Activated CD4-positive, CD25-positive, alpha-beta regulatory T cell treated with anti-CD3 and anti-CD28 coated beads, Interleukin-2, amount 50 U/mL, for 24 hours (primary cell): Measurements from ENCODE around the gene TMCC1.
"Not testable (repeated sequence)": the region's sequence is repeated elsewhere in the genome, so short reads cannot be mapped to it uniquely, and the experiment has no call there.

Experiments used
- ATAC-seq, 2 donors: fragments of 150-1000 bp; cut with Tn5 transposase; one replicate each; pipeline ENCODE4 v1.10.0; 2021; ENCODE audit warnings: mild to moderate bottlenecking in 1 of 2, moderate library complexity in 1 of 2

TMCC1 gene

DNA sequence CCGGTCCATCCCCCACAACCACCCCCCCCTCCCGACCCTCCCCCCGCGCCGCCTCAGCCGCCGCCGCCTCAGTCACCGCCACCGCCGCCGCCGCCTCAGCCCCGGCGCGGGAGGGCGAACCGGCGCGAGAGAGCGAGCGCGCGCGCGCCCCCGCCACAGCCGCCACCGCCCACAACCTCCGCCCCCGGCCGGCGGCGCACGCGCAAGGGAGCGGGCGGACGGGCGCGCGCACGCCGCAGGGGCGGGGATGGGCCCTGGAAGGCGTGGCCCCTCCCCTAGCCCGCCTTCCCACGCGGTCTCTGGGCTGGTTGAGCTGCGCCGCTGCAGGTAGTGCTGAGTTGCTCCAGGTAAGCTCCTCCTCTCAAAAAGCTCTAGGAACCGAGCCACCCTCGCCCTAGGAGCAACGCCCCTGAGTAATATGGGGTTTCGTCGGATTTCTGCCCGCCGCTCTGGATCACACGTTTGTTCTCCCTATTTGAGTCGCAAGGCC lies at the start of gene TMCC1:
Gene TMCC1, minus strand, starts transcription at position 131 of the 490 bp plus-strand sequence.
- ATAC-seq, result peak; percentile 92

DNA sequence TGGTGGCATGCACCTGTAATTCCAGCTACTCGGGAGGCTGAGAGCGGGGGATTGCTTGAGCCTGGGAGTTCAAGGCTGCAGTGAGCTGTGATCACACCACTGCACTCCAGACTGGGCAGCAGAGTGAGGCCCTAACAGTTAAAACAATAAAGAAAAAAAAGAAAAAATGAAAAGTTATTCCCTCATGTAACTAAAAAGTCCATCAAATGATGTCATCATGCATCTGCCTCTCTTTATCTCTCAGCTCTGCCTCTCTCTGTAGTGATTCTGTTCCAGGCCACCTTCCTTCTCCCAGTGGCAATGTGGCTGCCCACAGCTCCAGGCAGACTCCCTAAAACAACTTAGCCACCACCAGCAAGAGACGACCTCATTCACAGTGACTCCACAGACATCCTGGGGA lies 49.5 kb upstream of the TMCC1 start:
- ATAC-seq, result no peak

DNA sequence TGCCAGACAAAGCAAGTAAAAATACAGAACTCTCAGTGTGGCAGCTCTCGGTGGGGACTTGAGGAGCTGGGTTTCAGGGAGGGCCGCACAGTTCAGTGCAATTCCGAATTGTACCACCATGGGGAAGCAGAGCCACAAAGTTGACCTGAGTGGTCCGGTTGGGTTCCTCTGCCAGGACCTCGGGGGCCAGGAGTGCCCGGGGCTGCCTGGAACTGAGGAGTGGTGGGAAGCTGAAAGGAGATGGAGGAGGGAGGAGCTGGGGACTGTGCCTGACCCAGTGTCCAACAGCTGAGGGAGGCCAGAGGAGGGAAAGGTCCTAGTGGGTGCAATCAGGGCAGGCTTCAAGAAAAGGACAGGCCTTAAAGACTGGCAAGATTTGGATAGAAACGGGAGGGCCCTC lies 48.8 kb upstream of the TMCC1 start:
- ATAC-seq, result peak in 1 of 2 donors; percentile 28

- peak; percentile 55 to 56 for ATAC-seq
These were observed 46.6 kb upstream of the TMCC1 start for GRCh38 chr3:129940086-129940485.

DNA sequence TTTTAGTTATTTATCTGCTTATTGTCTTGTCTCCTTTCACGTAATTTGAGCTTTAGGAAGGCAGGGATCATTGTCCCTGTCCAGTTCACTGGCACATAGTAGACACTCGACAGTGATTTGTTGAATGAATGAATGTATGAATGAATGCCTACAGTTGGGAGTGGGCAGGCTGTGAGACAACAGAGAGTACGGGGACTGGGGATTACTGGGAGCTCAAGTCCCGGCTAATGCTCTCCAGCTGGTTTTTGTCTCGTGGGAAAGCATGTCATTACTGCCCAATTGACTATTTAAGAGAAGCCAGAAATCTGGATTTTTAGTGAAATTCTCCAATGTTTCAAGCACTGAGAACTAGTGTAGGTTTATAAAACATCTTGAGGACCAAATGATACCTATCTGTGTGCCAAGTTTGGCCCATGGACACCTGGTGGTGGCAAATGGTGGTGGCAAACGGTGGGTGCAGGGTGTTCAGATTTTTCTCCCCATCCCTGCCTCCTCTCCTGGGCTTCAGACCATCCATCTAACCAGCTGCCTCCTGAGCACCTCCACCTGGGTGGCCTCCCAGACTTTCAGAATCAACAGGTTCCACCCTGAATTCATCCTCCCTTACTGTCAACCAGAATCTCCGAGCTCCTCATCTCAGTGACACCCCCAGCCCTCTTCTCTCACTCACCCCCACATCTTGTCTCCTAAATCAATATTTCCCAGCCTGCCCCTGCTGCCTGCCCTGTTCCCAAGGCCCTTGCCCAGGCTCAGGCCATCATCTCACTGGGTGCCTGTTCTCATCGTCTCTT lies 44.8 kb upstream of the TMCC1 start:
- no peak for ATAC-seq

DNA sequence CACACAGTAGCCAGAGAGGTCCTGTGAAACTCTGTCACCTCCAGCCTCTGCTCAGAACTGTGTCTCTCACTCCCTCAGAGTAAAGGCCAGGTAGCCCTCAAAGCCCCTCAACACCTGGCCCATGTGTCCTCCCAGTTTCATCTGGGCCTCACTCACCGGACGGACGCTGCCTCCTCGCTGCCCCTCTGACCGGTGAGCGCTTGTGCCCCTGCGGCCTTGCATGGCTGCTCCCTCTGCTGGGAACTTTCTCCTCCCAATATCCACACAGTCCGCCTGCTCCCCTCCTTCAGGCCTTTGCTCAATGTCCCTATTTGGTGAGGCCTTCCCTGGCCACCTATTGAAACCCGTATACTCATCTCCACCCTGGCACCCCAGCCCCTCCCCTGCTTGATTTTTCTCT lies 44.2 kb upstream of the TMCC1 start:
- no peak for ATAC-seq

DNA sequence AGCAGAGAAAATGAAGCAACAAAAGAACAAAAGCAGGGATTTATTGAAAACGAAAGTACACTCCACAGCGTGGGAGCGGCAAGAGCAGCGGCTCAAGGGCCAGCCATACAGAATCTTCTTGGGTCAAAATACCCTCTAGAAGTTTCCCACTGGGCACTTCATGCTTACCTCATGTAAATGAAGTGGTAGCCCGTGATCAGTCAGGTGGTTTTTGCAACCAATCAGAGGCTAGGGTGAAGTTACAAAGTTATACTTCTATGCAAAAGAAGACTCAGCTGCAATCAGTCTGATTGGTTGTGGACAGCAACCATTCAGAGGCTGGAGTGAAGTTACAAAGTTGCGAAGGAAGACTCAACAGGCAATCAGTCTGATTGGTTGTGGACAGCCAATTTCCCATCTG lies 43.2 kb upstream of the TMCC1 start:
- ATAC-seq, result peak; percentile 61 to 62

DNA sequence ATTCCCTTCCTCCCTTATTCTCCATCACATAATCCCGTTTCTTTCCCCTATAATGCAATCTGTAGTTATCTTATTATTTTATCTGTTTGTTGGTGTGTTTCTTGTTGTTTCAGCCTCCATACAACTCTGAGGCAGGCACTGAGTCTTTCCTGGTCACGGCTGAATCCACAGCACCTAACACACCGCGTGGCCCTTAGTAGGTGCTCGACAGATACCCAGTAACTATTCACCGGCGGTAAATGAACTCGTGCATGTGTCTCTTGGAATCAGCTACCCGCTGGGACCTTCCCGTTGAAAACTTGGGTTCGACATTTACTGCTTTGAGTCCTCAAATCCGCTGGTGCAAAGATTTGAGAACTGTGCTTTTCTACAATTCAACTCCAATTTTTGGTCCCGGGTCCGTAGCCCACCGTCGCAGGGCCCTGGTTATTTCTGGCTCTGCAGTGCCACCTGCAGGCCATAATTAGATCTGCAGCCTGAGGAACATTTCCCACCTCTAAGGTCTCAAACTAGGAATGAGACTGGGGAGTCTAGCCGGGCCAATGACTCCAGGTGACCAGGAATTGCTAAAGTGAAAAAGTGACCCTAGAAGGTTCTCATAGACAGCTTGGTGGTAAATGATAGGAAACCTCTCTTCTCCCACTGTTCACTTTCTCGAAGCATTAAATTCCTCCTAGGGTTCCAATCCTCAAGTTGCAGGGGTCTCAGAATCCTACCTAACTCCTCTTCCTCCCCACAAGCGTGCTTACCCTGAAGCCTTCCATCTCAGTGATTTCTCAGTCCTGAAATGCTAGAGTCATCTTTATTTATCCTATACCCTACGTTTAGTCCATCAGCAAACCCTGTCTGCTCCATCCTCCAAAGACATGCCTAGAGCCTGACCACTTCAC lies 41.0 kb upstream of the TMCC1 start:
- no peak for ATAC-seq

- no peak for ATAC-seq
These were observed 40.0 kb upstream of the TMCC1 start for GRCh38 chr3:129933471-129933870.

DNA sequence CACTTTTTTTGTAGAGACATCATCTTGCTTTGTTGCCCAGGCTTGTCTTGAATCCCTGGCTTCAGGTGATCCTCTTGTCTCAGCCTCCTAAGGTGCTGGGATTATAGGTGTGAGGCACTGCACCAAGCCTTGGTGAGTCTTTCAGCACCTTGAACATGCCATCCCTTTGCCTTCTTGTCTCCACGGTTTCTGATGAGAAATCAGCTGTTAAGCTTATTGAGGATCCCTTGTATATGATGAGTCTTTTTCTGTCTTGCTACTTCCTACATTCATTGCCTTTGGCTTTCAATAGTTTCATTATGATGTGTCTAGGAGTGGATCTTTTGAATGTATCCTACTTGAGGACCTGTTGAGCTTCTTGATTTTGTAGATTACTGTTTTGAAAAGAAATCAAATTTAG lies 35.9 kb upstream of the TMCC1 start:
- no peak for ATAC-seq

DNA sequence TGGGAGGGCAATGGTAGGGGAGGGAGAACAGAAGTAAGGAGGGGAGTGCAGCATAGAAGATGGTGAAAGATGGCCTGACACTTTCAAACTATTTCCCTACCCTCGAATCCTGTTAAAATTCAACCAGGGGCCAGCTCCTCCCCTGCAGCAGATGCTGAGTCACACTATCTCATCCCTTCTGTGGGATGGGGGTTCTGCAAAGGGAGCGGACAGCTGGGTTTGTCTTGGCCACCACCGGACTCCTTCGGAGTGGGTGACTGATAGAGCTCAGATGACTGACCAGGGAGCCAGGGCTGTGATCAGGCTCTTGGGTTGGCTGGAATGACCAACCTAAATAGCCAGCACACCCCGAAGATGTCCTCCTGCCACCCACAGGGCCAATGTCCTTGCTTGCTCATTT lies 33.6 kb upstream of the TMCC1 start:
- ATAC-seq, result no peak

DNA sequence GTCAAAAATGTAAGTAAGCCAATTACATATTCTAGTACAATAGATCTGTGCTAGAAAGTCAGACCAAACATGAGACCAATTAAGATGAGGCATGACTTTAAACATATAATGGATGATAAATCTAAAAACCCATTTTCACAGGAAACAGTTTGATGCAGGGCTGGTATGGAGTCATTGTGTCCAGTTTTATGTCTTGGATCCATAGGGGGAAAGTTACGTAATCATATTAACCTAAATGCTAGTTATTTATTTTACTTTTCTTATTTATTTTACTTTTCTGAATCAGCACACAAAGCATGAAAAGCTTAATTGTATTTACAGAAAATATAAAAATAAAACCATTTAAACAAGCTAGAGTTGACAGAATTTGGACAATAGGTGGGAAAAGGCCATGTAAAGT lies 26.3 kb upstream of the TMCC1 start:
- ATAC-seq, result no peak

- no peak for ATAC-seq
These were observed 25.8 kb upstream of the TMCC1 start for GRCh38 chr3:129919357-129919756.

DNA sequence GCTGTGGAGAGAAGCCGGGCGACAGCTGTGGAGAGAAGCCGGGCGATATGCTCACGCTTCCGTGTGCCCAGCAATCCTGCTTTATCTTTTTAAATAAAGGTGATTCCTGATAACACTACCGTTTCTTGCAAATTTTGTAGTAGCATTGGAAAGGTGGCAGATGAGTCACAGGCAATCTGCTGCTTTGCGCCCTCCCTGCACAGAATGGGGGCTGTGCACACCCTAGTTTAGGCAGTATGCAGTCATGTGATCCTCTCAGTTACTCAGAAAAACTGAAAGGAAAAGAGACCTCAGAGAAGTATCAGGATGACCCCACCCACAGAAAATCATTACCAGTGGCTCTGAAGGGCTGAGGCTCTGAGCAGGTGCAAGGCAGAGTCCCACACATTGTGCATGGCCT lies 24.9 kb upstream of the TMCC1 start:
- ATAC-seq, result no peak

DNA sequence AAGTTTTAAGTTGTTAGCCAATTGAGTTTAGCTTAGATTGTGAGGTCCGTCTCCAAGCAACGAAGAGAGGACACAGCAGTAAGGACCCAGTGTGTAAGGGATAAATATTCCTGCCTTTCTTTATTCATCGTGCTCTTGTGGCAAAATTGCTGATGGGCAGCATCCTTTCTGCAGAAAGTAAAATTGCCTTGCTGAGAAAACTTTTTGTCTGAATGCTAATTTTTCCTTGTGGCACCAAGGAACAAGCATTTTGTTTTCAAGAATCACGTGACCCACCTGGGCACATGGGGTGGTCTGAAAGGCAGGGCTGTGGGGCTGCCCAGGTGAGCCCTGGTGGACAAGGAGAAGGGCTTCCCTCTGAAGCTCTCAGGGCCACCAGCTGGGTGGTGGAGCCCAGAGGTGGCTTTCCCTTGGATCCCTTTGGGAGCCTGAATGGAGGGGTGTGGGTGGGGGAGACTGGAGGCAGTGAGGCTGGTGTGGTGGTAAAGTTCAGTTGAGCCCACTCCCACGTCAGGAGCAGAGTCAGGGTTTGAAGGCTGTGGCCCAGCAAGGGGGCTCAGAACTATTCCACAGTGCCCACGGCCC lies 24.0 kb upstream of the TMCC1 start:
- ATAC-seq, result no peak

- no peak for ATAC-seq
These were observed 20.1 kb upstream of the TMCC1 start for GRCh38 chr3:129913618-129914017.

- no peak for ATAC-seq
These were observed 17.9 kb upstream of the TMCC1 start for GRCh38 chr3:129911261-129911861.

- not testable (repeated sequence) for ATAC-seq
These were observed 15.7 kb upstream of the TMCC1 start for GRCh38 chr3:129909235-129909634.

DNA sequence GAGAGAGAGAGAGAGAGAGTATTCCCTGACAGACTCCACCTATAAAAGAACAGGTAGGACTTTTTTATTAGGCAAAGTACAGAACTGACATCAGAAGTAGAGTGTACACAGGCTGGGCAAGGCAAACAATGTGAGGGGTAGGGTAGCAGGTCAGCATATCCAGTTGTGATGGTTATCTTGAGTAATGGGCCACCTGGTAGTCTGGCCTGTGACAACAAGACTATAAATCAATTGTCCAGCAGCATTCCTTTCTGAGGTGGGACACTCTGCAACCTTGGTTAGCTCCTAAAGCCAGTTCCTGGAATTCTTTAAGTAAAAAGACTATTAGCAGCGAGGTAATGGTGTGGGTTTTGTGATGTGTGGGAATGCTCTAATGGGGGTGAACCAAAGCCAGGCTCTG lies 14.9 kb upstream of the TMCC1 start:
- no peak for ATAC-seq

GRCh38 chr3:129901272-129901671 lies 7.8 kb upstream of the TMCC1 start:
- not testable (repeated sequence) for ATAC-seq

DNA sequence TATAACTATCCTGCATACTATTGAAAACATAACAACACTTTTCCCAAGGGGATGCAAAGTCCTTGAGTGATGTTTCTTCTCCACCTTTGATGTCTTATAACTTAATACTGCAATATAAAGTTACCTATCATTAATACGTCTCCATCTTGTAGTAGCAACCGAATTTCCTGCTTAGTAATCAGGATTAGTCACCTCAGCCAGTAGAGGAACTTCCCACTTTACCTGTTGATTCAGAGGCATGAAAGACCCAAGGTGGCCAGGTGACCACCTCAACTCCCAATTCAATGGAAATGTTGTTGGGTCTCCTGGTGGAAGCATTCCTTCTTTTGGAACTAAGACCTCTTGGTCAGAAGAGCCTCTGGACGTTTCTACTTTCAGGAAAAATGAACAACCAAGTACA lies 3.5 kb upstream of the TMCC1 start:
- no peak for ATAC-seq

DNA sequence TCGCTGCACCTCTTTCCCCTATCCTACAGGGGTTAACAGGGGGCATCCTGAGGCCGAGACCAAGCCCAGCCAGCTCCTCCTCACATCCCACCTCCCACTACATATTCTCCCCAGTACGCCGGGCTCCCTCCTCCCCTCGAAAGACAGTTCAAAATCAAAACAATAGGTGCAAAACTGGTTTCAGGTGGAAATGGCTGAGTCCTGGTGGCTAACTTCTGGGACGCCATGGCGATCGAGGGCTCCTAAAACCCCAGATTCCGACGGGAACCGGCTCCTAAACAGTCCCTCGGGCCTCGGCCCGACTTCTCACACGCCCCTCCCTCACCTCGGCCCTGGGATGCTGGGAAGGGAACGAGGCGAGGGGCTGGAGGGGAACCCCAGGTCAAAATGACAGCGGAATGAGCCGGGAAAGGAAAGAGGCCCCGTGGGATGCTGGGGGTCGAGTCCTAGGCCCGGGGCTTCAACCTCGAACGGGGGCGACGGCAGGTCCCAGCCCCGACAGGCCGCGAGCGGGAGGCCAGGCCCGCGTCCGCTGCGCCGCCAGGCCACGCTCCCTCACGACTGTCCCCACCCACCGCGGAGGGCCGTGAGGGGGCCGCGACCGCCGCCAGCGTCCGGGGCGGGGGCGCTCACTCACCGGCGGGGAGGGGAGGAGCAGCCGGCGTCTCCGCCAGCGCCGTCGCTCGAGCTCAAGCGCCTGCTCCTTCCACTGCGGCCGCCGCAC lies 492 bp downstream of the TMCC1 start:
- peak; percentile 73 to 79 for ATAC-seq
